AG04450 (cell line): Measurements from ENCODE around the gene FAM13A. TPM values are rescaled to one million over a fixed set of nuclear protein-coding genes. Genes with fewer than 3 reads are reported as not detected.
A peak's percentile ranks its signal among the peaks of the same experiment; 100 is the strongest.

Experiments used
- CTCF ChIA-PET: fragments of 300-600, 350-600 bp; formaldehyde crosslinking; extraction: SDS; loops from one replicate; lab custom pipeline; 2022; ENCODE audit warnings: antibody characterized with exemption, inconsistent platforms; lab: Charles Lee
- POLR2A ChIA-PET: fragments of 350-600 bp; formaldehyde crosslinking; extraction: SDS; loops from one replicate; lab custom pipeline; 2021; ENCODE audit warnings: antibody characterized with exemption, inconsistent platforms; lab: Yijun Ruan, JAX
- DNase-seq: peaks from one replicate; pipeline ENCODE4 v3.0.0-alpha.2; 2011; ENCODE audit warnings: low read depth, low spot score
- H3K27ac ChIP-seq: one replicate; pipeline ENCODE4 v1.5.1; 2012; ENCODE audit warnings: low read depth, low read length, control low read depth
- H3K27me3 ChIP-seq: one replicate; pipeline ENCODE4 v1.6.0; 2012; ENCODE audit warnings: low read length; ENCODE audit not compliant: control insufficient read depth, insufficient read depth
- H3K4me3 ChIP-seq: 2 replicates; pipeline ENCODE4 v1.5.1; 2011; ENCODE audit warnings: mild to moderate bottlenecking, low read depth, low read length, control low read depth
- H3K9me3 ChIP-seq: 2 replicates; pipeline ENCODE4 v1.5.1; 2012; ENCODE audit warnings: low read length; ENCODE audit not compliant: control insufficient read depth, insufficient read depth
- CTCF ChIP-seq: IDR thresholded peaks from 2 replicates; pipeline ENCODE4 v1.5.1; 2011; ENCODE audit warnings: low read depth, low read length, control low read depth, inconsistent platforms
- polyA plus RNA-seq: library from polyadenylated mRNA; depleted of rRNA; stranded (reverse); fragments of >200 nt; gene quantifications from 2 replicates; pipeline ENCODE4 v1.2.3, GENCODE V29; 2011

FAM13A gene
- polyA plus RNA-seq, 1 experiment, result 27.6 TPM

- ChIA-PET POLR2A (no interaction called here), CTCF (no interaction called here)
- TF ChIP-seq CTCF, result no peak
- no peak overlapping the region for H3K27ac ChIP-seq
- no peaks in the 10 kb centered on the region for H3K27me3 ChIP-seq
- DNase-seq, result peak; percentile 56
- H3K4me3 ChIP-seq, result no peak overlapping the region
- H3K9me3 ChIP-seq, result no peaks in the 10 kb centered on the region
Measured at GRCh38 chr4:88803600-88804096, 253.3 kb downstream of the FAM13A start.

- TF ChIP-seq CTCF, result no peak
- no peak for DNase-seq
- POLR2A ChIA-PET, result no interaction called here
Measured at GRCh38 chr4:88802585-88803286, 254.2 kb downstream of the FAM13A start.

GRCh38 chr4:88802138-88802537, 254.8 kb downstream of the FAM13A start:
- DNase-seq, result no peak
- CTCF ChIA-PET, result interaction anchor here (0.6 kb wide), 1 partner anchor 128 kb away, joined by 3 read pairs; no protein-coding TSS in a partner anchor
- no peak overlapping the region for H3K4me3 ChIP-seq
- H3K9me3 ChIP-seq, result no peaks in the 10 kb centered on the region
- no peaks in the 10 kb centered on the region for H3K27me3 ChIP-seq
- H3K27ac ChIP-seq, result no peak overlapping the region
- POLR2A ChIA-PET, result no interaction called here
- TF ChIP-seq CTCF, result no peak

More at GRCh38 chr4:88802585-88803286, 254.2 kb downstream of the FAM13A start:
- Histone ChIP-seq H3K4me3 (no peak overlapping the region), H3K27me3 (no peaks in the 10 kb centered on the region), H3K9me3 (no peaks in the 10 kb centered on the region), H3K27ac (no peak overlapping the region)
- CTCF ChIA-PET, result no interaction called here

- TF ChIP-seq CTCF, result no peak
- H3K4me3 ChIP-seq, result no peak overlapping the region
- H3K9me3 ChIP-seq, result no peaks in the 10 kb centered on the region
- no peak for DNase-seq
- CTCF ChIA-PET, result interaction anchor here (1.1 kb wide), 1 partner anchor 93 kb away, joined by 3 read pairs; no protein-coding TSS in a partner anchor
- H3K27ac ChIP-seq, result no peak overlapping the region
- POLR2A ChIA-PET, result no interaction called here
- no peaks in the 10 kb centered on the region for H3K27me3 ChIP-seq
Measured at GRCh38 chr4:88799900-88800299, 257.1 kb downstream of the FAM13A start.

- Histone ChIP-seq H3K9me3 (no peaks in the 10 kb centered on the region), H3K27me3 (no peaks in the 10 kb centered on the region), H3K4me3 (no peak overlapping the region), H3K27ac (no peak overlapping the region)
- CTCF ChIA-PET, result interaction anchor here (1.5 kb wide), 1 partner anchor 226 kb away, joined by 4 read pairs; no protein-coding TSS in a partner anchor
- no peak for DNase-seq
- no peak for TF ChIP-seq CTCF
- POLR2A ChIA-PET, result no interaction called here
Measured at GRCh38 chr4:88797725-88798124, 259.3 kb downstream of the FAM13A start.
